Lung microvascular endothelial cell (primary cell): ENCODE results near the gene TMEM187. TPM values are rescaled to one million over a fixed set of nuclear protein-coding genes. Genes with fewer than 3 reads are reported as not detected.

ENCODE experiments used
- DNase-seq, 2 donors: peaks; one replicate each; pipeline versions ENCODE4 v3.0.0 to v3.0.0-alpha.2; 2010; ENCODE audit warnings: low read depth in 2 of 2
- total RNA-seq: library from RNA; depleted of rRNA; stranded (reverse); fragments of >200 nt; gene quantifications from 2 replicates; pipeline ENCODE4 v1.2.1, GENCODE V29; 2014

The TMEM187 gene
- total RNA-seq: 3.2 and 4.8 TPM in 2 replicates

- peak; percentile 85 to 91 for DNase-seq
These were observed at the start of gene TMEM187 for GRCh38 chrX:153972368-153973126. TSS of gene TMEM187 (plus strand) at chrX:153972754. CDS start at chrX:153982063, 9,309 bp downstream.

- DNase-seq: peak; percentile 66 to 88
These were observed 49.4 kb upstream of the TMEM187 start for GRCh38 chrX:153922932-153923857.

- DNase-seq: peak; percentile 65 to 79
These were observed 48.2 kb upstream of the TMEM187 start for GRCh38 chrX:153924149-153924861.

GRCh38 chrX:153925387-153925738 is 47.2 kb upstream of the TMEM187 start:
- no peak for DNase-seq

GRCh38 chrX:153925739-153926551 is 46.6 kb upstream of the TMEM187 start, which contains the start of gene ARHGAP4:
TSS of gene ARHGAP4 (minus strand) at chrX:153926264. CDS start at chrX:153926202, 62 bp downstream.
- no peak for DNase-seq

- DNase-seq: no peak
These were observed 46.0 kb upstream of the TMEM187 start for GRCh38 chrX:153926552-153926857.

- DNase-seq: peak; percentile 58 to 79
These were observed 45.5 kb upstream of the TMEM187 start for GRCh38 chrX:153926858-153927671.

- no peak for DNase-seq
These were observed 45.0 kb upstream of the TMEM187 start for GRCh38 chrX:153927672-153927921.

GRCh38 chrX:153927922-153928760 is 44.4 kb upstream of the TMEM187 start:
- DNase-seq: peak; percentile 99

- DNase-seq: no peak
These were observed 43.7 kb upstream of the TMEM187 start for GRCh38 chrX:153928846-153929245.

GRCh38 chrX:153929576-153929975 is 43.0 kb upstream of the TMEM187 start:
- no peak for DNase-seq

GRCh38 chrX:153930011-153930910 is 42.3 kb upstream of the TMEM187 start:
- DNase-seq: no peak

GRCh38 chrX:153931151-153931550 is 41.4 kb upstream of the TMEM187 start:
- no peak for DNase-seq

- DNase-seq: no peak
These were observed 40.8 kb upstream of the TMEM187 start for GRCh38 chrX:153931748-153932147.

GRCh38 chrX:153932220-153932915 is 40.2 kb upstream of the TMEM187 start:
- no peak for DNase-seq

- DNase-seq: peak in 1 of 2 donors; percentile 52
These were observed 38.8 kb upstream of the TMEM187 start for GRCh38 chrX:153933748-153934147.

GRCh38 chrX:153934148-153934761 is 38.3 kb upstream of the TMEM187 start:
- no peak for DNase-seq
